PFSK-1 (cell line): ENCODE data around the gene ZBTB39.

ENCODE experiments used
- SIN3A ChIP-seq: IDR thresholded peaks from 2 replicates; pipeline ENCODE4 v1.6.1; 2012; ENCODE audit warnings: mild to moderate bottlenecking, low read length, moderate library complexity, borderline replicate concordance; ENCODE audit not compliant: insufficient read depth
- TAF1 ChIP-seq: IDR thresholded peaks from 2 replicates; pipeline ENCODE4 v1.6.1; 2012; ENCODE audit warnings: low read length, control low read depth, borderline replicate concordance; ENCODE audit not compliant: insufficient read depth

DNA sequence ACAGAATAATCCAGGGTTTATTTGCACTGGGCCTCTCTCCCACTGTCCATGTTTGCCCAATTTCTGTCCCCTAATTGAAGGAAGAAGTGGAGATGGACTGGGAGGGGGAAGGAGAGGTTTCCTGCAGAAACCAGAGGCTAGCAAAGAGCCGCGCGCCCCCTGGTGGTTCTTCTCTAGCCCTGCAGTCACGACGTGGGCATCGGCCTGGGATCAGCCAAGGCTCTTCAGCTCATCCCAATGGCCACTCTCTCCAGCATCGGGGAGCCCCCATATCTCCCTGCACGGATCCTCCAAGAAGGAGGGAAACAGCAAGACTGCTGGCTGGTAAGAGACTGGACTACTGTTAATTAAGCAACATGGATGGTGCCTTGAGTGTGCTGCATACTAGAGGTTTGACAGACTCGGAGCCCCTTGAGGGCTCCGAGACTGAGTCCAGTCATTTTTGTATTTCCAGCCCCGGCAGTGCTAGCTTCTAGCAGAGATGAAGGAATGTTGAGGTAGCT is 18.7 kb downstream of the ZBTB39 start:
- no peak for TF ChIP-seq SIN3A
- no peak for TF ChIP-seq TAF1
